Measurements from ENCODE around the gene POLE.

POLE gene

GRCh38 chr12:132662901-132663755 is 24.0 kb downstream of the POLE start:
- no peak overlapping the region for H3K4me3 ChIP-seq (ENCODE audit: low read depth, low read length)
- TF ChIP-seq, protein P1, sequence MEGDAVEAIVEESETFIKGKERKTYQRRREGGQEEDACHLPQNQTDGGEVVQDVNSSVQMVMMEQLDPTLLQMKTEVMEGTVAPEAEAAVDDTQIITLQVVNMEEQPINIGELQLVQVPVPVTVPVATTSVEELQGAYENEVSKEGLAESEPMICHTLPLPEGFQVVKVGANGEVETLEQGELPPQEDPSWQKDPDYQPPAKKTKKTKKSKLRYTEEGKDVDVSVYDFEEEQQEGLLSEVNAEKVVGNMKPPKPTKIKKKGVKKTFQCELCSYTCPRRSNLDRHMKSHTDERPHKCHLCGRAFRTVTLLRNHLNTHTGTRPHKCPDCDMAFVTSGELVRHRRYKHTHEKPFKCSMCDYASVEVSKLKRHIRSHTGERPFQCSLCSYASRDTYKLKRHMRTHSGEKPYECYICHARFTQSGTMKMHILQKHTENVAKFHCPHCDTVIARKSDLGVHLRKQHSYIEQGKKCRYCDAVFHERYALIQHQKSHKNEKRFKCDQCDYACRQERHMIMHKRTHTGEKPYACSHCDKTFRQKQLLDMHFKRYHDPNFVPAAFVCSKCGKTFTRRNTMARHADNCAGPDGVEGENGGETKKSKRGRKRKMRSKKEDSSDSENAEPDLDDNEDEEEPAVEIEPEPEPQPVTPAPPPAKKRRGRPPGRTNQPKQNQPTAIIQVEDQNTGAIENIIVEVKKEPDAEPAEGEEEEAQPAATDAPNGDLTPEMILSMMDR (IDR thresholded peaks at IDR 0.05; ENCODE audit: low read depth, low read length, missing control alignments) = no peak
- in situ Hi-C loops (cut with HindIII; ENCODE audit: low sequenced_read_pairs) = no loop called here
- DNase-seq (ENCODE audit: low read depth) = no peak

DNA sequence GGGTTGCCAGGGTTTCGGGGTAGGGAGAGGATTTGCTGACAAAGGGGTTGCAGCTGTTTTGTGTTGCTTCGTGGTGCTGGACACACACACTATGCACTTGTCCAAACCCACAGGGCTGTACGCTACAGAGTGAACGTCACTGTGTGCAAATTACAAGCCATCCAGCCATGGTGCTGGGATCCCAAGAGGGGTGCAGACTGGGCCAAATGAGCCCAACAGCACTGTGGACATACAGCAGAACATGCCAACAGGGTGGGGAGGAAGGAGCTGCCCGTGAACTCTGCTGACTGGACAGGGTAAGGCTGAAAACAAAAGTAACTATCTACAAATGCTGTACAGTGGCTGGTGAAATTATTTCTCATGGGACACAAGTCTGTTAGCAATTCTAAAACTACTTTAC is 25.2 kb downstream of the POLE start:
- H3K4me3 ChIP-seq (ENCODE audit: low read depth, low read length) = no peak overlapping the region
- in situ Hi-C loops (cut with HindIII; ENCODE audit: low sequenced_read_pairs) = no loop called here
- TF ChIP-seq, protein P1 (IDR thresholded peaks at IDR 0.05; ENCODE audit: low read depth, low read length, missing control alignments) = no peak

DNA sequence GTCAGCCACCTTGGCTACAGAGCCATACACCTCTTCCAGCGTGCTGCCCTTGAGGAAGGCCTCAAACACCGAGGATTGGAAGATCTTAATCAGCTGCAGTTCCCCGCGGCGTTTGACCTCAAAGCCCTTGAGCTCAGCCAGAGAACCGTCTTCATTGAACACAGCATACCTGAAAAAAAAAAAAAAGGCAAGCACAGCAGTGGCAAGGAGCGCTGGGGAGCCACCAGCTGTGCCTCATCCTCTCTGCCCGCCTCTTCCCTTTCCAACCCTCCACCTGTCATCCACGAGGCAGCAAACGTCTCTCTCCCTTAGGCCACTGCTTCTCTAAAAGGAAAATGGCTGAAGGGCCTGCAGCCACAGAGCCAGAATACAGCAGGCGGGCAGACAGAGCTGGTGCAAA is 26.1 kb downstream of the POLE start:
- no peak overlapping the region for H3K4me3 ChIP-seq (ENCODE audit: low read depth, low read length)
- TF ChIP-seq, protein P1 (IDR thresholded peaks at IDR 0.05; ENCODE audit: low read depth, low read length, missing control alignments) = no peak
- DNase-seq (ENCODE audit: low read depth) = no peak
- in situ Hi-C loops (cut with HindIII; ENCODE audit: low sequenced_read_pairs) = no loop called here

More for the DNA sequence above, 25.2 kb downstream of the POLE start:
- no peak for DNase-seq (ENCODE audit: low read depth)

DNA sequence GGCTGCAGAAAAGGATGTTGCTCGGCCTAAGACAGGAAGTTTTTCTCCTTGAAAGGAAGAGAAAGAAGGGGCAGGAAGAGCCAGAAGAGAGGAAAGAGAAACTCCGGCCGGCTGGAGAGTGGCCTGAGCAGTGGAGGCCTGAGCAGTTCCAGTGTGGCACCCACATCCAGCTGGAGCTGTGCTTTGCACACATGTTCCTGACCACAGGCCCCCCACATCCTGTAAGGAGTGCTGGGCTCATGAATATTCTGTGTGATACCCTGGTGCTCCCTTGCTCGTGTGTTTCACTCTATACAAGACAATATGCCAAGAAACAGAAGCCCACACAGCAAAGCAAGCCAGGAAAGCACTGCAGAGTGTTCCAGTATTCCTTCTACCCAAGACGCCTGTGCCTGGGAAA is 27.1 kb downstream of the POLE start:
- TF ChIP-seq, protein P1 (IDR thresholded peaks at IDR 0.05; ENCODE audit: low read depth, low read length, missing control alignments) = no peak
- H3K4me3 ChIP-seq (ENCODE audit: low read depth, low read length) = no peak overlapping the region
- in situ Hi-C loops (cut with HindIII; ENCODE audit: low sequenced_read_pairs) = no loop called here
- DNase-seq (ENCODE audit: low read depth) = no peak

GRCh38 chr12:132659146-132659545 is 28.0 kb downstream of the POLE start:
- in situ Hi-C loops (cut with HindIII; ENCODE audit: low sequenced_read_pairs) = no loop called here
- TF ChIP-seq, protein P1 (IDR thresholded peaks at IDR 0.05; ENCODE audit: low read depth, low read length, missing control alignments) = no peak
- no peak overlapping the region for H3K4me3 ChIP-seq (ENCODE audit: low read depth, low read length)
- DNase-seq (ENCODE audit: low read depth) = no peak

DNA sequence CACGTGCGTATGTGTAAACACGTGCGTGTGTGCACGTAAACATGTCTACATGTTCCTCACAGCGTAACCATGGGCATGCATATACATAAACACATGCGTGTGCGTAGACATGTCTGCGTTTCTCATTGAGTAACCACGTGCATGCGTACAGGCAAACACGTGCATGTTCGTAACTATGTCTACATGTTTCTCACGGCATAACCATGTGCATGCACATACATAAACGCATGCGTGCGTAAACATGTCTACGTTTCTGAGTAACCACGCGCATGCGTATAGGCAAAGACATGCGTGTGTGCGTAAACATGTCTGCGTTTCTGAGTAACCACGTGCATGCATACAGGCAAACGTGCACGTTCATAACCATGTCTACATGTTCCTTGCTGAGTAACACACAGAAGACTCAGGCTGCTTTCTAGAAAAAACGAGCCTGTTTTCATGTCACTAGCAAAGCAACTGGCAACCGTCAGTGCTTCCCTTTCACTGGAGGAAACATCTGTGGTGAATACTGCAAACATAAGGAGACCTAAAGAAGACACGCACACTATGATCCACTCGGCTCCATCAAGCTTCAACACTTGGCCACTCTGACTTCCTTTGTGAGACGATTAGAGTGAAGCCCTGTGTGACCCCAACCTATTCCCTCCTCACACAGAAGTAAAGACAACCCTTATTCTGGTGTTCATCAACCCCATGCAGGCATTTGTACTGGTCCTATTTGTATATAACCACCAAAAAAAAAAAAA is 28.8 kb downstream of the POLE start:
- TF ChIP-seq, protein P1 (IDR thresholded peaks at IDR 0.05; ENCODE audit: low read depth, low read length, missing control alignments) = no peak
- no peak overlapping the region for H3K4me3 ChIP-seq (ENCODE audit: low read depth, low read length)
- in situ Hi-C loops (cut with HindIII; ENCODE audit: low sequenced_read_pairs) = no loop called here
- DNase-seq (ENCODE audit: low read depth) = no peak
